NCI-H1436 (cell line): ENCODE data around the gene ACTG2.

Experiments
- DNase-seq: peaks from one replicate; lab custom pipeline; 2025; lab: John Stamatoyannopoulos, UW

The ACTG2 gene

GRCh38 chr2:73914667-73915066 is 21.9 kb downstream of the ACTG2 start:
- DNase-seq: no peak

GRCh38 chr2:73915437-73915993 is 22.7 kb downstream of the ACTG2 start:
- no peak for DNase-seq

- DNase-seq: no peak
These were observed 23.9 kb downstream of the ACTG2 start for GRCh38 chr2:73916666-73917065.

GRCh38 chr2:73917296-73917695 is 24.5 kb downstream of the ACTG2 start:
- DNase-seq: no peak

GRCh38 chr2:73917696-73918207 is 24.9 kb downstream of the ACTG2 start:
- DNase-seq: no peak

DNA sequence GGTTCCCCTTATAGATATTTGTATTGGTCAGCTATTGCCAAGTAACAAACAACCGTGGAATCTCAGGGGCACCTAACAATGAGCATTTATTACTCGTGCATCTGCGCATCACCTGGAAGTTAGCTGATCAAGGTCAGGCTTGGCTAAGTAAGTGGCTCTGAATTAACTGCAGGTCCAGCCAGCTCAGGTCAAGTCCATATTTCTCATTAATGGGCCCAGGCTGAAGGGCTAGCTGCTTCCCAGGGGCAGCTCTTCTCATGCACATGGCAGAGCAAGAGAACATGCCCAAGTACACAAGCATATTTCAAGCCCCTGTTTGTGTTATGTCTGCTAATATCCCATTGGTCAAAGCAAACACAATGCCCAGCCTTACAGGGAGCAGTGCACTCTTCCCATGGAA is 26.0 kb downstream of the ACTG2 start:
- DNase-seq: no peak

GRCh38 chr2:73919596-73920228 is 26.9 kb downstream of the ACTG2 start:
- no peak for DNase-seq

- DNase-seq: peak; percentile 56
These were observed 28.1 kb downstream of the ACTG2 start for GRCh38 chr2:73920577-73921545.

DNA sequence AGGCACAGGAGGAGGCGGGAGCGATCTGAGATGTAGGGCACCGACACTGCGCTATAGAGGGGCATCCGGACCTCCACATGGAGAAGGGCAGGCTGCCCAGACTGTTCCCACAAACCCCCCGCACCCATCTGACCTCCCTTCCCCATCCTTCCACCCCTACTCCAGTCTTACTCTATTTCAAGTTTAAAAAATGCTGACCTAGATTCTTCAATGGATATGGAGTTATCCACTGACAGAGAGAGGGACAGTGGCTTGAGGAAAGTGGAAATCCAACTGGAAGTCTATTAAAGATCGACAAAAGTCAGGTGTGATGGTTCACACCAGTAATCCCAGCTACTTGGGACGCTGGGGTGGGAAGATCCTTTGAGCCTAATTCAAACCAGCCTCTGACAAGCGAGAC is 28.8 kb downstream of the ACTG2 start:
- no peak for DNase-seq

GRCh38 chr2:73922681-73923080 is 29.9 kb downstream of the ACTG2 start:
- no peak for DNase-seq

- DNase-seq: no peak
These were observed 32.4 kb downstream of the ACTG2 start for GRCh38 chr2:73925033-73925704.

- no peak for DNase-seq
These were observed 33.2 kb downstream of the ACTG2 start for GRCh38 chr2:73925853-73926492.

- peak; percentile 98 for DNase-seq
These were observed 33.9 kb downstream of the ACTG2 start, which contains the start of gene DGUOK for GRCh38 chr2:73926493-73927327. DGUOK (plus strand) TSS chr2:73926880; CDS start chr2:73926911, 31 bp downstream.

DNA sequence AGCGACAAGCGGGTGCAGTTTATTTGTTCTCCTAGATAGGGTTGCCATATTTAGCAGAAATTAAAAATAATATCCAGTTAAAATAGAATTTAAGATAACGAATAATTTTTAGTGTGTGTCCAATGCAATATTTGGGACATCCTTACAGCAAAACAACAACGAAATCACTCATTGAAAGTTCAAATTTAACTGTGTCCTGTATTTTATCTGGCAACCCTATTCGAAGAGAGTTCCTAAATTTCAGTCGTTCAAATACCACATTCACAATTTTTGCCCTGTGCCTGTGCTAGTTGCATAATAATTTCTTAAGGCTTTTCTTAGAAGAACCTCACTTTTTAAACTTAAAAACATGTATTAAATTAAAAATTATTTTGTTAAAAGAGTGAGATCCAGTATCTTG is 34.5 kb downstream of the ACTG2 start:
- no peak for DNase-seq

DNA sequence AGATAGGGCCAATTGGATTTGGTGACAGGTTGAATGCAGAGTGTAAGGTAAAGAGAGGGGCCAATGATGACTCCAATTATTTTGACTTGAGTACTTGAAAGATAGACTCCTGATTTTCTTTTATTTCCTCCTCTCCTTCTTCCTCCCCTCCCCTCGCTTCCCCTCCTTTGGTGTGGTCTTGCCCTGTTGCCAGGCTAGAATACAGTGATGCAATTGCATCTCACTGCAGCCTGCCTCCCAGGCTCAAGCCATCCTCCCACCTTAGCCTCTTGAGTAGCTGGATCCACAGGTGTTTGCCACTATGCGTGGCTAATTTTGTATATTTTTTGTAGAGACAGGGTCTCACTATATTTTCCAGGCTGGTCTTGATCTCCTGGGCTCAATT is 36.1 kb downstream of the ACTG2 start:
- no peak for DNase-seq

- no peak for DNase-seq
These were observed 37.6 kb downstream of the ACTG2 start for GRCh38 chr2:73930386-73930785.

DNA sequence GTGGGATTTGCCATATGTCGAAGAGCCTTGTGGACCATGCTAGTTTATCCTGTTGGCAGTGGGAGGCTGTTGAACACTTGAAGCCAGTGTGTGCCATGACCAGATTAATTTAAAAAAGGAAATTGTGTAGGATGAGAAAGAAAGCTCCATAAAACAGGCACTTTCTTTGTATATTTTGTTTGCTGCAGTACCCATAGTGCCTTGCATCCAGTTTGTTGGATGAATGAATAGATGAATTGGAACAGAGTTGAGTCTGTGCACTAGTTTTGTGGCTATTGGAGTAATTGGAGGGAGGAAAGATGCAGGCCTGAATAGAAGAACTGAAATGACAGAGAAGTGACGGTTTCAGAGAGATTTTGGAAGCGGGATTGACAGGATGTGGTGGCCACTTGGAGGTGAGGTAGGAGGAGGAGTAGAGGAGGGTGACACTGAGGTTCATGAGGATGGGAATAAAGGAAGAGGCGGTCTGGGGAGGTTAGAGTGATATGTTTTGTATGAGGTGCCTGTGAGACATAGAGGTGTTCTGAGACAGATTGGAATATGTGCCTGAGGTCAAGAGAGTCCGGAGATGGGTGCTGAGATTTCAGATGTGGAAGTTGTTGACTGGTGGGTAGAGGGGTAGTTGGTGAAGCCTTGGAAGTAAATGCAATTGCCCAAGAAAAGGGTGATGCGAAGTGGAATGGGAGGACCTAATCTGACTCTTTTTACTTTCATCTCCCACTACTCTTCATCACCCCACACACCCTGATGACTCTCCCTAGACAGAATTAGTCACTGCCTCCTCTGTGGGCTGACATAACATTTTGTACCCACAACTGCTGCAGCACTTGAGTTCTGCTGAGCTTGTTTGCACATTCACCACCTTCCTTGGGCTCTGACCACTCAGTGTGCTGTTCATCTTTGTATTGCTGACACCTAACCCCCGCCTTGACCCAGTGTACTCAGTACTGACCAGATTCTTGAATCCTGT is 39.0 kb downstream of the ACTG2 start:
- DNase-seq: no peak

DNA sequence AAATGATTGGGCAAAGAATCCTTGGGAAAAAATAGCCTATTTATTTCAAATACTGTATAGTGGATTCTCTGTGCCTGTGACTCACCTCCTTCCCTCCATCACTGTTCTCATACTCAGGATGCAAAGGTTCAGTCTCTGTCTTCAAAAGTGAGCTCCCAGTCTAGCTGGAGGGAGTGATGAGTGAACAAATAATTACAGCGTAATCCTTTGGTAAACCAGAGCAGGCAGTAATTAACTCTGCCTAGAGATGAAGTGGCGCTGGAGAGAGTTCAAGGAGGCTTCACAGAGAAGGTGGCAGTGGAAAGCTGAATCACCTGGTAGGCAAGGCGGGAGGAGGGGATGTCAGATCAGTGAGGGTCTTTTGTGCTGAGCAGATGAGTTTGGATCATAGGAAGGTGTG is 40.4 kb downstream of the ACTG2 start:
- peak; percentile 85 for DNase-seq

DNA sequence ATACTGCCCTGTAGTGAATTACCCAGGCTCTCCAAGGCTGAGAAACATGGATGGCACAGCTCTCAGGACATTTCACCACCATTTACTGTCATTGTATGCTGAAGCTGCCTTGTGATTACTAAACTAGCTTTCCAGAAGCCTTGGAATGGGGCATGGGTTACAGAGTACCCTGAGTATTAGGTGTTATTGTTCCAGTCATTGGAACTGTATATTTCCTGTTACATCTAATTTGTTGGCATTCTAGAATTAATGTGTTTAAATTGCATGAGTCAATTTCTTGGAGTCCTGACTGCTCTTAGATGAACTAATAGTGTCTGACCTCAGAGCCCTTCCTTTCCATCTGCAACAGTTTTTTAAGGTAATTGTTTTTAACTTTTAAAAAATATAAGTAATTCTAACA is 42.8 kb downstream of the ACTG2 start:
- no peak for DNase-seq
